ENCODE data around the gene CACUL1.
"Not testable (repeated sequence)": the region's sequence is repeated elsewhere in the genome, so short reads cannot be mapped to it uniquely, and the experiment has no call there.

CACUL1 gene

DNA sequence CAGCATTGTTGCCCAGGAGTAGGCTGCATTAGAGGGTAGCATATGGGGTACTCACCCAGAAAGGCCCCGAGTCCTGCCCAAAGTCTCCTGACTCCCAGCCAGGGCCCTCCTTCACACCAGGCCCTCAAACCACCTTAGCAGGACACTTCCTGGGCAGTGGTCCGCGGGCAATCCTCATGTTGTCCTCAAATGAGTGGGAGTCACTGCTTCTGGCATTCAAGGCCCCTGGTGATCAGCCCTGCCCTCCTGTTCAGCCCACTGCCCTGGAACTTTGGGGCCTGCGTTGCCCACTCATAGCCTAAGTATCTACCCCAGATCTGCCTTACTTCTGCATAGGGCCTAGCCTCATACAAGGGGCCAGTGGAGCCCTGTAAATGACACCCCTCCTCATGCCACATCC is 88.4 kb downstream of the CACUL1 start:
- no peak overlapping the region for H3K4me3 ChIP-seq (ENCODE audit: low read length)
- DNase-seq (ENCODE audit: low read depth, low spot score): no peak

DNA sequence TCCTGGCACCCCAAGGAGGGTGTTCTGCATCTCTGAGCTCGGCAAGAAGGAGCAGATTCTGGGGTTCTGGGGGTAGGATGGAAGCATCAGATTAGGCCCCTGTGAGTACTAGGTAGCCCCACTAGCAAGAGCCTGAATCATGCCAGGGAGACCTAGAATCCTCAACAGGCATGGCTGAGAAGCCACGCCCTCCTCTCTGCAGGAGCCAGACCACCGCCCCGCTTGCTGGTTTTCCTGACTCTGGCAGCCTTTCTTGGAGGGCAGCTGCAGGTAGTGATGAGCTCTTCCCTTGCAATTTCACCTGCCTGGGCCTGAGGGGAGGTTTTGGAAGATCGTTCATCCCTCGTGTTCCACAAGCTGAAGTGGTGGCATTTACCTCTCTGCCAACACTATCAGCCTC is 90.4 kb downstream of the CACUL1 start:
- no peak for DNase-seq (ENCODE audit: low read depth, low spot score)
- no peak overlapping the region for H3K4me3 ChIP-seq (ENCODE audit: low read length)

DNA sequence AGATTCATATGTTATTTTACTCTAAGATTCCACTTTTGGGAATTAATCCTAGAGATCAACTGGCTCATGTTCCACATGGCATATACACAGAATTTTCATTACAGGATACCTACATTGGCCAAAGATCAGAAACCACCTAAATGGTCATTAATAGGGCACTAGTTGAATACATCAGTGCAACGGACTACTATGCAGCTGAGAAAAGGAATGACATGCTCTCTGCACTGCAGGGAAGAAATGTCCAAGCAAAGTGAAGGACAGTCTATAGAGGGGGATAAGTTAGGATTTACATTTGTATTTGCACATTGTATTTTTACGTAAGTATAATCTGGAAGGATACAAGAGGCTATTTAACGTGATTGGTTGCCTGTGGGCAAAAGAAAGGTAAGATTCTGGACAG is 91.6 kb downstream of the CACUL1 start:
- DNase-seq (ENCODE audit: low read depth, low spot score): no peak
- H3K4me3 ChIP-seq (ENCODE audit: low read length): no peak overlapping the region

DNA sequence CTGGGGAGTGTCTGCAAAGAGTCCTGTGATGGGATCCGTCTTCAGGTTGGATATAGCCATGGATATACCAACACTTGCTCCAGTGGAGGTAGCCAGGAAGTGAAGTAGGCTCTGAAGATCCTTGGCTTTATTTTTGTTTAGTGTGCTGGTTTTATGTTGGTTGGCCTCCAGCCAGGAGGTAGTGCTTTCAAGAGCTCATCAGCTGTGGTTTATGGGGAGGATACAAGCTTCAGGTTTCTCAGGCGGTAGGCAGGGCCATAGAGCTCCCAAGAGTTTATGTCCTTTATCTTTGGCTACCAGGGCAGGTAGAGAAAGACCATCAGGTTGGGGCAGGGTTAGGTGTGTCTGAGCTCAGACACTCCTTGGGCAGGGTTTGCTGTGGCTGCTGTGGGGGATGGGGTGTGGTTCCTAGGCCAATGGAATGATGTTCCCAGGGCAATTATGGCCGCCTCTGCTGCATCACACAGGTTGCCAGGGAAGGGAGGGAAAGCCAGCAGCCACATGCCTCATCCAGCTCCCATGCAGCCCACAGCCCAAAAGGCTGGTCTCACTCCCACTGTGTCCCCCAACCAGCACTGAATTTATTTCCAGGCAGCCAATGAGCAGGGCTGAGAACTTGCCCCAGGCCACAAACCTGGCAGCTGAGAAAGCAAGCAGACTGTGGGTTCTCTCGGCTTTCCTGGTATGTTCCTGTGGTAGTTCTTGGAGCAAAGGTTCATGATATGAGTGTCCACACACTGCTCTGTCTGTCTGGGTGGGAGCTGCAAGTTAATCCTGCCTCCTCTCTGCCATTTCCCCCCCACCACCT is 92.3 kb downstream of the CACUL1 start:
- no peak overlapping the region for H3K4me3 ChIP-seq (ENCODE audit: low read length)
- peak; percentile 66 for DNase-seq (ENCODE audit: low read depth, low spot score)

DNA sequence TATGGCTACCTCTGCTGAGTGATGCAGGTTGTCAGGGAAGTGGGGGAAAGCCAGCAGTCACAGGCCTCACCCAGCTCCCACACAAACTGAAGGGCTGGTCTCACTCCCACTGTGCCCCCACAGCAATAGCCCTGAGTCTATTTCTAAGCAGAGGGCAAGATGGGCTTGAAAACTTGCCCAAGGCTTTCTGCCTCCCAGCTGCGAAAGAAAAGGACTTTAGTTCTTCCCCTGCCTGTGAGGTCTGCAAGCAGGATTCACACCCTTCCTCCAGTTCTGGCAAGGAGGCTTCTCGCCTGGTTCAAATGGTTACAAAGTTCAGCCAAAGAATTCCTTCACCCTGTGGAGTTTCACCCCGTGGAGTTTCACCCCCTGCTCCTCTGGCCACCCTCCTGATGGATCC is 96.0 kb downstream of the CACUL1 start:
- no peak for DNase-seq (ENCODE audit: low read depth, low spot score)
- H3K4me3 ChIP-seq (ENCODE audit: low read length): no peak overlapping the region

DNA sequence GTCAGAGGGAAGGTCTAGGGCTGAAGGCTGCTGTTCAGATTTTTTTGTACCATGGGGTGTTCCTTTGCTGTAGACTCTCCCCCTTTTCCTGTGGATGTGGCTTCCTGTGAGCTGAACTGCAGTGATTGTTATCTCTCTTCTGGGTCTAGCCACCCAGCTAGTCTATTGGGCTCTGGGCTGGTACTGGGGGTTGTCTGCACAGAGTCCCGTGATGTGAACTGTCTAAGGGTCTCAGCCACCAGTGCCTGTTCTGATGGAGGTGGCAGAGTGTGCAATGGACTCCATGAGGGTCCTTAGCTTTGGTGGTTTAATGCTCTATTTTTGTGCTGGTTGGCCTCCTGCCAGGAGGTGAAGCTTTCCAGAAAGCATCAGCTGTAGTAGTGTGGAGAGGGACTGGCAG is 96.6 kb downstream of the CACUL1 start:
- H3K4me3 ChIP-seq (ENCODE audit: low read length): not testable (repeated sequence)
- peak; percentile 53 for DNase-seq (ENCODE audit: low read depth, low spot score)

DNA sequence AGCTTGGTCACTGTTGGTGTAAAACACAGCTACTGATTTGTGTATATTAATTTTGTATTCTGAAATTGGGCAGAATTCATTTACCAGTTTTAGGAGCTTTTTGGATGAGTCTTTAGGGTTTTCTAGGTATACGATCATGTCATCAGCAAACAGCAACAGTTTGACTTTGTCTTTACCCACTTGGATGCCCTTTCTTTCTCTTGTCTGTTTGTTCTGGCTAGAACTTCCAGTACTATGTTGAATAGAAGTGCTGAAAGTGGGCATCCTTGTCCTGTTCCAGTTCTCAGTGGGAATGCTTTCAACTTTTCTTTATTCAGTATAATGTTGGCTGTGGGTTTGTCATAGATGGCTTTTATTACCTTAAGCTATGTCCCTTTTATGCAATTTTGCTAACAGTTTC is 109.5 kb downstream of the CACUL1 start:
- not testable (repeated sequence) for H3K4me3 ChIP-seq (ENCODE audit: low read length)

DNA sequence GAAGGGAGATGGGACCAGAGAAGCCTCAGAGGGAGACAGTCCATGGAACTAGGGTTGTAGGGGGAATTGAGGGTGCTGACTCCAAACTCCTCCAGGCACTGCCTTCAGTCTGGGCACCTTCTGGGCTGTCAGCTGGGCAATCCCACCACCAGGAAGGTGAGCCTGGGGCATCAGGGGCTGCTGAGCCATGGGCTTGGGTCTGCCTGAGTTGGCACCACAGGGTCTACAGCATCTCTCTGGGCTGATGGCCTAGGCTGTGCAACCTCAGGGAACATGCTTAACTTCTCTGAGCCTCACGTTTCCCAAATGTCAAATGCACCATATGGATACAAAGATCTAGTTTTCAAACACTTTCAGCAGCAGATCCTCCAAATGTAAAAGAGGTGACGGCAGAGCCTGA is 112.5 kb downstream of the CACUL1 start:
- H3K4me3 ChIP-seq (ENCODE audit: low read length): no peak overlapping the region
- DNase-seq (ENCODE audit: low read depth, low spot score): no peak

More for the DNA sequence above, 109.5 kb downstream of the CACUL1 start:
- DNase-seq (ENCODE audit: low read depth, low spot score): not testable (repeated sequence)

DNA sequence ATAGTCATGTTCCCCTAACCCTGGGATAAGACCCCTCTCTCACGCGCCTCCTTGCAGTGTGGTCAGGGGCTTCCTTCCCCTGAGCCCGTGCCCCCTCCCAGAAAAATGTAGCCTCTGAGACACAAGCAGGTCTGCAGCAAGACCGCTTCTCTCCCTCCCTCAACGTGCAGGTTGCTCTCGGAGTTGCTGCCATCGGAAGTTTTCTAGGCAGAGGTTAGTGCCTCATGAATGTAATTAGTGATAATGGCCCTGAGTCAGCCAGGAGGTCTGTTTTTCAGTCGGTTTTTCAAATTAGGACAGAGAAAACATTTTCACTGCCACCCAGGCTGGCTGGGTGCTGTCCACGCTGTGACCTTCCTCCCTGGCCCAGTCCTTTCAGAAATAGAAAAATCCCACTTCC is 116.1 kb downstream of the CACUL1 start:
- DNase-seq (ENCODE audit: low read depth, low spot score): no peak
- H3K4me3 ChIP-seq (ENCODE audit: low read length): no peak overlapping the region

DNA sequence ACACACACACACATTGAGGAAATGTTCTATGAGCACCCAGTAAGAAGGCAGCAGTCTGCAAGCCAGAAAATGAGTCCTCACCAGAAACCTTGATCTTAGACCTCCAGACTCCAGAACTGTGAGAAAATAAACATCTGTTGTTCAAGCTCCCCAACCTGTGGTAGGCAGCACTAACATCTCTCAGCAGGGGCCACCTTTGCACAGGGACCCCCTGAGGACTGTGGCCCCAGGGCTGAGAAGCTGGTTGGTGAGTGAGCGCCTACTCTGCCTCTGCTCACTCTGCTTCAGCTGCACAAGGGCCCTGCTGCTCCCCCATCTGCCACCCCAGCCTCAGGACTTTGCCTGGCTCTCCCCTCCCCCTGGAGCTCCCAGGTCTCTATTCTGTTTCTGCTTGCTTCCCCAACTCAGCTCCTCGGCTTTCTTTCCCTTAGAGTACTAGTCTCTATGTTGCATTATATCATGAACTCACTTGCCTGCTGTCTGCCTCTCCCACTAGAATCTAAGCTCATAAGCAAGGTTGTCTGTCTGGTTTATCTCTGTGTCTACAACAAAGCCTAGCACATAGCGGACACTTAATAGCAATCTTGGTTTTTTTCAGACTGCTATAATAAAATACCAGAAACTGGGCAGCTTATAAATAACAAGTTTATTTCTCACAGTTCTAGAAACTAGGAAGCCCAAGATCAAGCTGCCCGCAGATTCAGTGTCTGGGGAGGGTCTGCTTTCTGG is 118.9 kb downstream of the CACUL1 start:
- DNase-seq (ENCODE audit: low read depth, low spot score): no peak
- no peak overlapping the region for H3K4me3 ChIP-seq (ENCODE audit: low read length)

DNA sequence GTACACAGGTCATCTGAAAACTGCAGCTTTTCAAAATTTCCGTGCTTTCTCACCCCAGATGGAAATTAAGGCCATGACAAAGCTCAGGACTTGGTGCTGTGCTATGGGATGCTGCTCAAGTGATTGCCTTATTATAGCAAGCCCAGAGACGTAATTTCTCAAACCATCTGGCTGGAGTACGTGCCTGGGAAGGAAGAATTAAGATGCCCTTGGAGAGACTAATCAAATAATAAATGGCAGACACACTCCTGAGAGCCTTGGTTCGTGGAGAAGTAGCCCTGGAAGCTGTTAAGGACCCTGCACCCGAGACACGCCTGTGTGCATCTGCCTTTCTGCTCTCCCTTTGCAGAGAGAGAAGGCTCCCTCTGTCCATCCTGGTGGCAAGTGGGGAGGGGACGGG is 121.0 kb downstream of the CACUL1 start:
- no peak overlapping the region for H3K4me3 ChIP-seq (ENCODE audit: low read length)
- DNase-seq (ENCODE audit: low read depth, low spot score): no peak

DNA sequence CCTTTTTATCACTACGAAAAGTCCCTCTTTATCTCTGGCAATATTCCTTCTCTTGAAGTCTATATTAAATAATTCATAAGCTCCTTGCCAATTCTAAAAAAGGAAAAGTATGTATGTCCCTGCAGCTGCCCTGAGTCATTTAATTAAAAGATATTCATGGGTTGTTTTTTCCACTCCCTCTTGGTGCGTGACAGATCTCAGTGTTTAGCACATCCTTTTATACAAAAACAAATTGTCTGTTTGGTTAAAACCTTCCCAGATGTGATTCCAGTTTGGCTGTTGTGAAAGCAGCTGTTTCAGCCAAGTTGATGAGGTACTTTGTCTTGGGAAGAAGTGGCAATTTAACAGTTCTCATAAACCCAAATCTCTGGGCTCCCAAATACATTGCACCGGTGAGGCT is 125.6 kb downstream of the CACUL1 start:
- H3K4me3 ChIP-seq (ENCODE audit: low read length): no peak overlapping the region
- no peak for DNase-seq (ENCODE audit: low read depth, low spot score)

DNA sequence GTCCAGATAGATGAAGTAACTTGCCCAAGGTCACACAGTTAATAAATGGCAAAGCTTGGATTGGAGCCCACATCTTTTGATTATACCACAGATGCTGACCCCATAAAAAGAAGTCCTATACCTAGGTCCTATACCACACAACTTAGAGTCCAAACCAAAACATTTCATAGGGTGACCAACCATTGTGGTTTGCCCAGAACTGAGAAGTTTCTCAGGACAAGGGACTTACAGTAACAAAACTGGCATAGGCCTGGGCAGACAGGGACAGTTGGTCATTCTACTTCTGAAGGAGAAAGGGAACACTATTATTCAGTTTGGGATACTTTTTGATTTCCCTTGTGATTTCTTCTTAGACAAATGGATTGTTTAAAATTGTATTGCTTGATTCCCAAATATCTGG is 126.4 kb downstream of the CACUL1 start:
- no peak for DNase-seq (ENCODE audit: low read depth, low spot score)
- no peak overlapping the region for H3K4me3 ChIP-seq (ENCODE audit: low read length)

DNA sequence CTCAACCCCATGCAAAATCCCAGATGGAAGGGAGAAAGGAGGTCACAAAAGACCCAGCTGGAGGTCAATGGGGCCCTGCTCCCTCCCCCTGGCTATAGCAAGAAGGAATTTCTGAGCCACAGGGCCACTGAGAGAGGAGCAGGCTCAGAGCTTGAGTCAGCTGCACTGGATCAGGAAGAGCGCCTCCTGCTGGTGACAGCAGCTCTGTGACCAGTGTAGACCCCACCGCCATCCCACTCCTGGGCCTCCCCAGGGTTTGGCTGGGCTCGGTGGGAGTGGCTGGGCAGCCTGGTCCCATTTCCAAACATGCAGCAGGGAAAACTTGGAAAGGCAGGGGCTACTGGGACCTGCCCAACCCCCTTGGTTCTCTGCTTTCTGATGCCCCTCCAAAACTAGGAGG is 127.8 kb downstream of the CACUL1 start:
- peak; percentile 3 for DNase-seq (ENCODE audit: low read depth, low spot score)
- no peak overlapping the region for H3K4me3 ChIP-seq (ENCODE audit: low read length)

Measured in Jurkat, Clone E6-1 (cell line).